HL-60 (cell line): ENCODE results near the gene STK17A.

ENCODE experiments used
- CTCF ChIP-seq: IDR thresholded peaks from one replicate; pipeline ENCODE4 v1.5.1; 2011; ENCODE audit warnings: low read length, control low read depth, inconsistent platforms; ENCODE audit not compliant: insufficient read depth
- POLR2AphosphoS5 ChIP-seq: IDR thresholded peaks from 2 replicates; pipeline ENCODE4 v1.6.1; 2012; ENCODE audit warnings: low read depth
- REST ChIP-seq: IDR thresholded peaks from 2 replicates; pipeline ENCODE4 v1.6.1; 2012; ENCODE audit warnings: low read depth; ENCODE audit not compliant: insufficient replicate concordance

GRCh38 chr7:43612599-43613589, 30.0 kb downstream of the STK17A start:
- TF ChIP-seq CTCF (no peak), POLR2AphosphoS5 (no peak), REST (no peak)
